ENCODE results near the gene CTSS.

Gene CTSS

DNA sequence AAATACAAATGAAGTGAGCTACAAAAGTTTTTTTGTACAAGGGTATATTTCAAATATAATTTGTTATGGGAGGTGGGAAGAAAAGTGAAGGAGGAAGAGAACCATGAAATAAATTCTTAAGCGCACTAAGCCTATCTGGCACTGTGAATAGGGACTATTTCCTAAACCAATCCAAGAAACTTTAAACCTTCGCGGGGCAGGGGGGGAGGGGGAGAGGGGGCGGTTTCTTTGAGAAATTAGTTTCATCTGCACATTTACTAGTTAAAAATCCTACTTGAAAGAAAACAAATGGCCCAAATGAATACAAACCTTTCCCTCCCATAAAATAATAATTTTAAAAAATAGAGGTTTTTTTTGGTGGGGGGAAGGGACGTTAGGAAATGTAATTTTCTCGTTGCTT, 69.0 kb downstream of the CTSS start:
- no peak for DNase-seq

DNA sequence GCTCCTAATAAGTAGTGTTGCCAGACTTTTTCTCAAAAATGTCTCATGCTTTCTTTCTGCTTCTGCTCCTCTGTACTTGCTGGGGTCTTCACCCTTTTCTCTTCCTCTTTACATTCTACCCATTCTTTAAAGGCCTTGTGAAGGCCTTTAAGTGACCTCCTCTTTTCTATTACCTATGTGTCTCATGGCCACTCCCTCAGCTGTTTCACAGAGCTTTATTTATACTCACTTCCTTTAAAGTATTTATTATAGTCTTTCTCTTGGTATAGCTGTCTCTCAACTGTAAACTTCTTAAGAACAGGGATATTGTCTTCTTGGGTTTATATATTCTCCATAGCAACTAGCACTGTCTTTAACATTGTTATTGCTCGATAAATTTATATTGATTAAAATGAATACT, 69.4 kb downstream of the CTSS start:
- DNase-seq = no peak

DNA sequence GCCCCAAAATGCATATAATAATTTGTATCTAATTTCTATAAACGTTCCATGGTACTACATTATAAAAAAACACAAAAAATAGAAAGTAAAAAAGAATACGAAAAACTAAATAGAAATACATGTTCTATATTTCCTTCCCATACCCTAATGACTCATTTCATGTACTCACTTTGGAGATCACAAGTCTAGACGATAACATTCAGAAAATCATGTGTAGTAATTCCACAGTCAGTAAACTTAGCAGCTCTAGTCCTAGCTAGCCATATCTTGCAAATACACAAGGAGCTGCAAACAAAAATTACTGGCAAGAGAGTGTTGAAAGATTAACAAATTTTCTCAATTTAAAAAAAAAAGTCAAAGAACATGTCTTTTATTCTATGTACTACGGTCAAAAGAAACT, 70.0 kb downstream of the CTSS start:
- DNase-seq = no peak

DNA sequence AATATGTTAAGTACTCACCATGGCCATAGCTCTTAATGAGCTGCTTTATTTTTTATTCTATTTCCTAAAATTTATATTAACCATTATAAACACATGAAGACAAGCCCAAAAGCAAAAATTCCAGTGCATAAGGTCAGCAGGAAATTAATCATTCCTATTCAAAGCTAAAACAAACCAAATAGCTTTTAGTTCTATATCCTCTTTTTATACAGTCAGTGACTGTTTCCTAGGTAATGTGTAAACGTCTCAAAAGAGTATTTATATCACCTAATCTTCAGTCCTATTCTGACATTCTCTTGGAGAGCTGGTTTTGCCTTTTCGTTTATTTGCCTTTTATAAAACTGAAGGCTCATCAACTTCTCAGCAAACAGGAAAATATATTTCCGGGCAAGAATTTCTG, 72.9 kb downstream of the CTSS start:
- DNase-seq = no peak

DNA sequence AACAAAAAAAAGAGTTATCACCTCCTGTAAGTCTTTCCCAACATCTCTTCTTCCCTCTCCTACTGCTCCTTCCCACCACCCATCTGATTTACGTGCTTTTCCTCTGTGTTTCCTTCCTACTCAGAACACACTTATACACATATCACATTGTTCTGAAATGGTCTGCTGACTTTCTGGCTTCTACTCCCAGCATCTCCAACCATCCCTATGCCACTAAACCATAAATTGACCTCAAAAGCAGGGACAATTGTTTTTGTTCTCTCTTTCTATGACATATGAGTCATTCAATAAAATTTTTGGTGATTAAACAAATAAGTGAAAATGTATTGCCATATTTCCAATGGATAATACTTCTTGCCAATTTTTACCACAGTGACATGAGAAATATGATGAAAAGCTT, 76.8 kb downstream of the CTSS start:
- no peak for DNase-seq

DNA sequence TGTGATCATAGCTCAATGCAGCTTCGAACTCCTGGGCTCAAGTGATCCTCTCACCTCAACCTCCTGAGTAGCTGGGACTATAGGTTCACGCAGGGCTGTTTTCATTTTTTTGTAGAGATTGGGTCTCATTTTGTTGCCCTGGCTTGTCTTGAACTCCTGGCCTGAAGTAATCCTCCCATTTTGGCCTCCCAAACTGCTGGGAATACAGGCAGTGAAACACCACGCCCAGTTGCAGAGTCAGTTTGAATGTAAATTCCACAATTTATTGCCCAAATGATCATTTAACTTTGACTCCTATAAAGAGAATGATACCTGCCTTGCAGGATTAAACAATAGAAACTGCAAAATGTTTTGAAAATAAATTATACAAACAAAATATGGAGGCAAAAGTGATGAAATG, 79.3 kb downstream of the CTSS start:
- no peak for DNase-seq

DNA sequence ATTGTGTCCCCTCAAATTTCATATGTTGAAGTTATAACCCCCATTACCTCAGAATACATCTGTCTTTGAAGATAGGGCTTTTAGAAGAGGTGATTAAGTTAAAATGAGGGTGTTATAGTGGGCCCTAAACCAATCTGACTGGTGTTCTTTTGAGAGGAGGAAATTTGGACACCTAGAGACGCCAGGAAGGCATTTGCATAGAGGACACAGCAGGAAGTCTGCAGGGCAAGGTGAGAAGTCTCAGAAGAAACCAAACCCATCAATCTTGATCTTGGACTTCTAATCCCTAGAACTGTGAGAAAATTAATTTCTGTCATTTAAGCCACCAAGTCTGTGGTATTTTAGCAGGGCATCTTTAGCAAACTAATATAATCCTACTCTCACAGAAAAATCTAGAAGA, 81.7 kb downstream of the CTSS start:
- no peak for DNase-seq
